ENCODE results near the gene CD9.
"Not testable (repeated sequence)": the region's sequence is repeated elsewhere in the genome, so short reads cannot be mapped to it uniquely, and the experiment has no call there.

The CD9 gene

DNA sequence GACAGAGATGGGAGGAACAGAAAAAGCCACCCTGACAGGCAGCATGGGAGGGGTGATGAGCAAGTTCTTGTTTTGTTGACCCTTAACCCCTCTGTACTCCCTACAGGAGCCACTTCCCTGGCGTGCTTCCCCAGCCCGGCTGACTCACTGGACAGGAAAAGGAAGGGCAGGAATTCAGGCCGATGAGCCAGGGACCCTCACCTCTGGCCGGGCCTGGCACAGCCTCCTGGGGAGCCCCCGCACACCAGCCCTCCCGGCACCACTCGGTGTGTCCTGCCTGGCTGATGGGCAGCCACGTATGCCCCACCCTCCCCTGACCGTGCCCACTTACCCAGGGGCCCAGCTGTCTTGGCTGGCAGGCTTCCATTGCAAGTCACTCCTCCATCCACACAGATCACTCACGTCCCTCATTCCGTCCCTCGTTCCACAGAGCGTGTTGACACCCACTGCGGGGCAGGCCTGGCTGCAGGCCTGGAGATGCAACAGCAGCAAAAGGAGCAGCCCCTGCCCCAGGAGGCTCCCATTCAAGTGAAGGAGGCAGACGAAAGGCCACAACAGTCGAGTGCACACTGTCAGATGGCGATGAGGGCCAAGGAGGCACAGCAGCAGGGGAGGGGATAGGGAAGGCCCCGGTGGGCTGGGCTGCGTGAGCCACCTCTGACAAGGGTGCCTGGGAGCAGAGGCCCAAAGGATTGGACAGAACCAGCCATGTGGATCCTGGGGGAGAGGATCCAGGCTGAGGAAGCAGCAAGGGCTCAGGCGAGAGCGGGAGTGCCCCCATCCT lies 19.7 kb upstream of the CD9 start:
- no peak for DNase-seq (ENCODE audit: low read depth)

DNA sequence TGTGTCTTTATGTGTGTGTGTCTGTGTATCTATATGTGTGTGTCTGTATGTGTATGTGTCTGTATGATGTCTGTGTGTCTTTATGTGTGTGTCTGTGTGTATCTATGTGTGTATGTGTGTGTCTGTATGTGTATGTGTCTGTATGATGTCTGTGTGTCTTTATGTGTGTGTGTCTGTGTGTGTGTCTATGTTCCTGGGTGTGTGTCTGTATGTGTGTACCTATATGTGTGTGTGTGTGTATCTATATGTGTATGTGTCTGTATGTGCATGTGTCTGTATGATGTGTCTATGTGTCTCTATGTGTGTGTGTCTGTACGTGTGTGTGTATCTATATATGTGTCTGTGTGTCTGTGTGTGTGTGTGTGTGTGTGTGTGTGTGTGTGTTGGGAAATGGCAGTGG lies 19.0 kb upstream of the CD9 start:
- DNase-seq (ENCODE audit: low read depth): no peak

DNA sequence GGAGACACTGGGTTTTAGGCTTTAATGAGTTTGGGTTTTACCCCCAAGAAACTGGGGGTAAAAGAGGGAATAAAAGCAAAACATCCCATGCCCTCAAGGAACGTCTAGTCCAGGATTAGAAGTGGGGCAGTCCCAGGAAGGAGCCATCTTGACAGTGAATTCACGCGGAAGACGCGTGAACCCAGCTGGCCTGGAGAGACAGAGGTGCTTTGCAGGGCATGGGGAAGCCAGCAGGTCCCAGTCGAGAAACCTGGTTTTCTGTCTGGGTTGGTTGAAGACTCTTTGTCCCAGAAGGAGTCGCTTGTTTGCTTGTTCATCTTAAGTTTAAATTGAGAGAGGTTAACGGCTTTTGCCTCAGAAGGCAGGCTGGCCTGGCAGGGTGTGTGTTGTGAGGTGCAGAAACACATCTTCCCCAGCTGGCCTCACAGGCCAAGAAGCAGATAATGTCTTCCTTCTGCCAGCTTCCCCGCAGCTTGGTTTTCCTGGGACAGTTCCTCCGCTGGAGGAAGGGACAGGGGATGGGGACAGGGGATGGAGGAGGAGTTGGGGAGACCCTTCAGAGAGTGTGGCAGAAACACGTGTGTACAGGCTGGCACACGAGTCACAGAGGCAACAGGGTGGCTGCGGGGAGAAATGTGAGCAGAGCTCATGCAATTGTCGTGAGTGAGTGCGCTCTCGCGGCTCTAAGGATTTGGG lies 18.5 kb upstream of the CD9 start:
- DNase-seq (ENCODE audit: low read depth): no peak

DNA sequence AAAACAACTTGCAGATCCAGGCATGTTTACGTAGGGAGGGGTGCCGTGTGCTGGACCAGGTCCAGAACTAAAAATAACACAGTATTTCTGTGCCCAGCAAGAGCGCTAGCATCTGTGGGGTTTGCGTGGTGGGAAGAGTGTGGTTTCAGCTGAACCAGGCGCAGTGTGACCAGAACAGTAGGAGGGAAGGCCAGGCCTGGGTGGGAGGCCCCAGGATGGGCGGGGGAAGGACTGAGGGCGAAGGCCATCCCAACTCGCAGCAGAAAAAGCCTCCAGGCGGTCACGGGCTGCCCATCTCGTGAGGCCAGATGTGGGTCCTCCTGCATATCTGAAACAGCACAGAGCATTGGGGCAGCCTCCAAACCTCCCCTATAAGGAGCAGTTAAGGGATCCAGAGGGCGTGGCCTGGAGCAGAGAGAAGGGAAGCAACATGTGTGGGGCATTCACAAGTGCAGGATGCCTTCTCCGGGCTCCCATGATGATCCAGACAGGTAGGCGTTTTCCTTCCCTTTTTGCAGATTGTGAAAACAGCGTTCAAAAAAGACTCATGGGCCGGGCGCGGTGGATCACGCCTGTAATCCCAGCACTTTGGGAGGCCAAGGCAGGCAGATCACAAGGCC lies 17.8 kb upstream of the CD9 start:
- no peak for DNase-seq (ENCODE audit: low read depth)

DNA sequence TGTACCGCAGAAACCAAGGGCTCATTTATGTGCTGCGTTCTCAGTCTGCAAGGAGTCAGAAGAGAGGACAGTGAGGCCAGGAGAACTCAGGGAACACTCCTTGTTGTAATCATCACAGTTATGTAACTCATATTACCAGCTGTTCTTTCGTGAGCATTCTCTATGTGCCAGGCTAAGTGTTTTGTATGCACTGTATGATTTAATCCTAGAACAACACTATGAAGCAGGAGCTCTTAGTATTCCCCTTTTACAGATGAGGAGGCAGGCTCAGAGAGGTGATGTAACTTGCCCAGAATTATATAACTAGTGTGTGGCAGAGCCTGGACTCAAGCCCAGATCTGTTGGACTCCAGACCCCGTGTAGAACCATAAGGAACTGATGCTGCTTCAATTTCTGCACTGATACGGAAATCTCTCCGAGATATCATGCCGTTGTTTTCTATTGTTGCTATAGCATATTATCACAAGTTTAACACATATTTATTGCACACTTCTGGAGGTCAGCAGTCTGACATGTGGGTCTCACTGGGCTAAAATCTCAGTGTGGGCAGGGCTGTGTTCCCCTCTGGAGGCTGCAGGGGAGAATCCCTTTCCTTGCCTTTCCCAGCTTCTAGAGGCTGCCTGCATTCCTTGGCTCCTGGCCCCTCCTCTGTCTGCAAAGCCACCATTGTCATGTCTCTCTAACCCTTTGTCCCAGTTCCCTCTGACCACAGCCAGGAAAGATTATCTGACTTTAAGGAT lies 16.3 kb upstream of the CD9 start:
- DNase-seq (ENCODE audit: low read depth): no peak

DNA sequence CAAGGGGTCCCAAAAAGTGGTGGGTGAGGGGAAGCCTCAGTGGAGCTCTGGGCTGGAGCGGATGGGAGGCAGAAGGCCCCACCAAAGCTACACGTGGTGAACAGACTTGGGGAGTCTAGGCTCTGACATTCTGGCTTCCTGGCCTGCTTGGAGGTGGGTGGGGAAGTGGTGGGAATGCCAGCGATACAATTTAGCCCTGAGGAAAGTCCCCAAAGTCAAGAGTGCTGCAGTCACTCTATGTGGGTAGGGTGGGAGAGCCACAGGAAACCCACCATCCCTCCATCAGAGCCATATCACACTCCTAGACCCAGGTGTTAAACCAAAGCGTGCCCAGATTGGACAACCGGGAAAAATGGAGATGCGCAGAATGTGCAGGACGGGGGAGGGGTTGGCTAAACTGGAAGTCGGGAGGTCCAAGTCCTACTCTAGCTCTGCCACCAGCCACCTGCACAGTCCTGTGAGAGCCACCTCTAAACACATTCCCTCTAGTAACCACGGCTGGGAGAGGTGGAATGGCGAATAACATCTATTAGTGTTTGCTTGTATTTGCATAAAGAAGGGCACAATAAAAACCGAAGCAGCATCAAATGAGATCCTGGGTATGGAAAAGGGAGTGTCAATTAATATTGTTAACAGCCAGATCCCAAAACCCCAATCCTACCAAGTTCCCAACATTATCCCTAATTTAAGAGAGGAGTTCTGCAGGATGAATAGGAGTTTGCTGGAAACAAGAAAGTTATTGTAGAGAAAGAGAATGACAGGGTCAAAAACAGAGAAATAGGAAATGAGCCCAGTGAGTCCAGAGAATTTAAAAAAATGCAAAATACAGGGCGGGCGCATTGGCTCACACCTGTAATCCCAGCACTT lies 14.0 kb upstream of the CD9 start:
- no peak for DNase-seq (ENCODE audit: low read depth)

DNA sequence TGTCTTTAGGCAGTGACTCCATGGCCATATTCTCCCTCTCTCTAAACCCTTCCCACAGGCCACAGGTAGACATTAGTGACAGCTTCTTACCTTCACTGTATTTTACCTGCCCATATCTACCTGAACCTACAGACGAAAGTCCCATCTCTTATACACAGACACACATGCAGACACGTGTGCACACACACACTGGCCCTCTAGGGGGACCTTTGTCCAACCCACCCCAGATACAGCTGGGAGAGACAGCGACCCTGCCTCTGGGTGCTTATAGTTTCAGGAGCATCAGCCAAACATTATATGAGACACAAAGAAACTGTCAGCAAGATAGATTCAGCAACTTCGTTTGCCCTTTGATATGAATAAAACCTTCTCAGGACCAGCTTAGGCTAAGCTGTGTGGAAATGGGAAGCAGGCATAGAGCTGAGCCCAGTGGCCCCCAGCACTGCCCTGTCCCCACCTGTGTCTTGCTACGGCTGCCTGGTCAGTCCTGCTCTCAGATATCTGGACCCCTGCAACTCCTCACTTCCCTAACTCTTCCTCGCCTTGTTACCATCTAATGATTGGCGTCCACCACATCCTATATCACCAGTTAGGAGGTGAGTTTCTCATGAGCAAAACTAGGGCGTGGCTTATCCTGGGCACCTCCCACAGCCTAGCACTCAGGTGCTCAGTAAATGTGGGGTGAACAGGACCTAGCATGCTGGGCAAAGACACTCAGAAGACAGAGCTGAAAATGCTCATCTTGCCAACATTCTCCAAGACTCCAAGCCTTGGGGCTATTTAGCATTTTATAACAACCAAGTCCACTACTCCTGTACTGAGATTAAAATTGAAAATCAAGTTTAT lies 12.0 kb upstream of the CD9 start:
- no peak for DNase-seq (ENCODE audit: low read depth)

DNA sequence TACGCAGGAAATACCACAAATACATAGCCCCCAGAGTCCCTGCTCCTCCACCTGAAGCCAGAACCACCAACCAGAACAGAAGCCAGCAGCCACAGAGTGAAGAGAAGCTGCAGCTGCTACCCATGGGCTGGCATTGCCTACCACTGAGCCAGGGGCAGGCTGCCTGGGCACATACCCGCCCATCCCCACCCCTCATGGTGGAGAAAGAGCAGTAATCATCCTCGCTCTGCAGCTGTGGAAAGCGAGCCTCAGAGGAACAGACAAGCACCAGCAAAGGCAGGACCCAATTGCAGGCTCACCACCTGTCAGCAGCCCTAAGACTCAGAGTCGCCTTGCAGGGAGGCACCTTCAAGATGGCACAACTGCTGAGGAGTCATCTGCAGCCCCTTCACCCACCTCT lies 11.2 kb upstream of the CD9 start:
- no peak for DNase-seq (ENCODE audit: low read depth)

DNA sequence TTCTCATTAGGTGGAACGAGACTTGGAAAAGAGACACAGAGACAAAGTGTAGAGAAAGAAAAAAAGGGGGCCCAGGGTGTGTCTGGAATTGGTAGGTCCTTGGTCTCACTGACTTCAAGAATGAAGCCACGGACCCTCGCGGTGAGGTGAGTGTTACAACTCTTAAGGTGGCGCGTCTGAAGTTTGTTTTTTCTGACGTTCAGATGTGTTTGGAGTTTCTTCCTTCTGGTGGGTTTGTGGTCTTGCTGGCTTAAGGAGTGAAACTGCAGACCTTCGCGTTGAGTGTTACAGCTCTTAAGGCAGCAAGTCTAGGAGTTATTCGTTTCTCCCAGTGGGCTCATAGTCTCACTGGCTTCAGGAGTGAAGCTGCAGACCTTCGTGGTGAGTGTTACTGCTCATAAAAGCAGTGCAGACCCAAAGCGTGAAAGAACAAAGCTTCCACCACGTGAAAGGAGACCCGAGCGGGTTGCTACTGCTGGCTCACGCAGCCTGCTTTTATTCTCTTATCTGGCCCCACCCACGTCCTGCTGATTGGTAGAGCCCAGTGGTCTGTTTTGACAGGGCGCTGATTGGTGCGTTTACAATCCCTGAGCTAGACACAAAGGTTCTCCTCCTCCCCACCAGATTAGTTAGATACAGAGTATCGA lies 10.1 kb upstream of the CD9 start:
- DNase-seq (ENCODE audit: low read depth): not testable (repeated sequence)

DNA sequence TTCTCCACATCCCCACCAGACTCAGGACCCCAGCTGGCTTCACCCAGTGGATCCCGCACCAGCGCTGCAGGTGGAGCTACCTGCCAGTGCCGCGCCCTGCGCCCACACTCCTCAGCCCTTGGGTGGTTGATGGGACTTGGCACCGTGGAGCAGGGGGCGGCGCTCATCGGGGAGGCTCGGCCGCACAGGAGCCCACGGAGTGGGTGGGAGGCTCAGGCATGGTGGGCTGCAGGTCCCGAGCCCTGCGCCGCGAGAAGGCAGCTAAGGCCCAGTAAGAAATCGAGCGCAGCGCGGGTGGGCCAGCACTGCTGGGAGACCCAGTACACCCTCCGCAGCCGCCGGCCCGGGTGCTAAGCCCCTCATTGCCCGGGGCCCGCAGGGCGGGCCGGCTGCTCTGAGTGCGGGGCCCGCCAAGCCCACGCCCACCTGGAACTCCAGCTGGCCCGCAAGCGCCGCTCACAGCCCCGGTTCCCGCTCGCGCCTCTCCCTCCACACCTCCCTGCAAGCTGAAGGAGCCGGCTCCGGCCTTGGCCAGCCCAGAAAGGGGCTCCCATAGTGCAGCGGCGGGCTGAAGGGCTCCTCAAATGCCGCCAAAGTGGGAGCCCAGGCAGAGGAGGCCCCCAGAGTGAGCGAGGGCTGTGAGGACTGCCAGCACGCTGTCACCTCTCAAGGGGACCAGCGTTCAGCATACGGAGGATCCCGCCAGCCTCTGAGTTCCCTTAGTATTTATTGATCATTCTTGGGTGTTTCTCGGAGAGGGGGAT lies 9.3 kb upstream of the CD9 start:
- not testable (repeated sequence) for DNase-seq (ENCODE audit: low read depth)

DNA sequence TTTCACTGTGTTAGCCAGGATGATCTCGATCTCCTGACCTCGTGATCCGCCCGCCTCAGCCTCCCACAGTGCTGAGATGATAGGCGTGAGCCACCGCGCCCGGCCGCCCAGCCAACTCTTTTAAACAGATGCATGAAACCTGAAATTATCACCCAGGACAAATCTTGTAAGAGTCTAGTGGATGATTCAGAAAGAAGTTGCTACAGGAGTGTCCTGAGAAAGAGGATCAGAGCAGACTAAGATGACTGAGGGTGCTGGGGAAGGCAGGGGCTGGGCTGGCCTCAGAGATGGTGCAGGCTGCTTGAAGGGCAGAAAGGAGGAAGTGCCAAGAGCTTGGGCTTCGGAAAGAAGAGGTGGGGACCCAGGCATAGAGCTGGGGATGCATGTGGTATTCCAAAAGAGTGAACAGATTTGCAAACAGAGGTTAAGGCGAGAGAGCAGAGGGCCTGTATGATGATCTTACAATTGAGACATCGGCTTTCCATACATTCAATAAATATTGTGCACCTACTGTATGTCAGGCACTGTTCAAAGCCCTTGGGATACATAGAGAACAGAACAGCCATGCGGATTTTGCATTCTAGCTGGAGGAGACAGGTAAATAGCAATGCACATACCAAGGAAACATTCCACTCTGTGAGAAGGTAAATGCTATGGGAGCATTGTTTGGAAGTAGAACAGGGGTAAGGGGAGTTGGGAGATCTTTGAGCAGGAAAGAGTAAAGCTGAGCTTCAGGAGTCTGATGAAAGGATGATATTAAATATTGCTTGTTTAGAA lies 7.4 kb upstream of the CD9 start:
- no peak for DNase-seq (ENCODE audit: low read depth)

DNA sequence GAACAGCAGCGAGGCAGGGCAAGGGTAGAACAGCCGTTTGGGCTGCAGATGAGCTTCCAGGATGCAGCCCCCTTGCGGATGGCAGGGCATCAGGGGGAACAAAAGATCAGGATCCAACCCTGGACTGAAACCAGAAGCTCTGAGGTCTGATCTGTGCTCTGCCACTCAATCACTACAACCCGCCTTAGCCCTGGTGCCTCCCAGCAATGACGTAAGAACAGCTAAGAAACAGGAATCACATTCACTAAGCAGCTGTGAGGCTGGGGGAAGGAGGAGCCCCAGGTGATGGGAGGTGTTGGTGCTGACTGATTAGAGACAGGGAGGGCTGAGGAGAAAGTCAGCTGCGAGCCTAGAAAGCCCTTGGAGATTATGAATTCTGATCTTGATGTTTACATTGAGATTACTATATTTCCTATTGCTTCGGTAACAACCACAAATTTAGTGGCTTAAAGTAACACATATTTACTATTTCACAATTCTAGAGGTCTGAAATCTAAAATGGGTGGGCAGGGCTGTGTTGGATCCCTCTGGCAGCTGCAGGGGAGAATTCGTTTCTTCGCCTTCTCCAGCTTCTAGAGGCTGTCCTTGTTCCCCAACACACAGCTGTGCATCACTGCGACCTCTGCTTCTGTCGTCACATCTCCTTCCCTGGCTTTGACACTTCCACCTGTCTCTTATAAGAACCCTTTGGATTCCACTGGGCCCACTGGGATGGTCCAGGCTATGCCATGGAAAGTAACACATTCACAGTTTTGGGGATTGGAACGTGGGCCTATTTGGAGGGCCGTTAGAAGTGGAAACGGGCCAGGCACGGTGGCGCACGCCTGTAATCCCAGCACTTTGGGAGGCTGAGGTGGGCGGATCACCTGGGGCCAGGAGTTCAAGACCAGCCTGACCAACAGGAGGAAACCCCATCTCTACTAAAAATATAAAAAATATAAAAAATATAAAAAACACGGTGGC lies 6.1 kb upstream of the CD9 start:
- DNase-seq (ENCODE audit: low read depth): no peak

DNA sequence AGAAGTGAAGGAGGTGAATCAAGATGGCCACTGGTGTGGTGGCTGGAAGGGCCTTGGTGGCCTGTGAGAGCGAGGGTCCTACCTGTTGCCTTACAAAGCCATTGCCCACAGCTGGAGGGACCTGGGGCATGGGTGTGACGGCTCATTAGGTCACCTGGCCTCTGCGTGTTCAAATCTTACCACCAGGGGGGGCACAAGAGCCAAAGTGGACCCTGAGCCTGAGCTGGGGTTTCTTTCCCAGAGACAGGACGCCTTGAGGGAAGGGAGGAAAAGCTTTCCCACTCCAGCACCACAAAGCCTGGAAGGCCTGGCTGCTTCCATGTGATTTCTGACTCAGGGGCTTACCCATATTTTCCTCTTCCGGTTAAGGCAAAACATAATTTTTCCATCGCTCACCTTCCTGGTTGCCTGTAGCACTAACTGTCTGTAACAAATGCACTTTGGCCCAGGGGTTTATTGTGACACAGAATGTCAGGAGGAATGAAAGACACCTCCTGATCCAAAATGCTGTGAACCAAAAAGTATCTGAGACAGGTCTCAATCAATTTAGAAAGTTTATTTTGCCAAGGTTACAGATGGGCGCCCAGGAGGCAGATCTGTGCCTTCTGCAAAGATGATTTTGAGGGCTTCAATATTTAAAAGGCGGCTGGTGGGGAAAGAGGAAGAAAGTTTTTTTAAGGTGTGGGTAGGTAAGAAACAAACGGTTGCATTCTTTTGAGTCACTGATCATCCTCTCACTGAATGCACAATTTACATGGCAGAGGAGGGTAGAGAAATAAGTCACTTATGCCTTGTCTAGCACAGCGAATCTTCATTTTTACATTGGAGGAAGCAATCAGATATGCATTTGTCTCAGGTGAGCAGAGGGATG lies 4.3 kb upstream of the CD9 start:
- DNase-seq (ENCODE audit: low read depth): peak; percentile 59

DNA sequence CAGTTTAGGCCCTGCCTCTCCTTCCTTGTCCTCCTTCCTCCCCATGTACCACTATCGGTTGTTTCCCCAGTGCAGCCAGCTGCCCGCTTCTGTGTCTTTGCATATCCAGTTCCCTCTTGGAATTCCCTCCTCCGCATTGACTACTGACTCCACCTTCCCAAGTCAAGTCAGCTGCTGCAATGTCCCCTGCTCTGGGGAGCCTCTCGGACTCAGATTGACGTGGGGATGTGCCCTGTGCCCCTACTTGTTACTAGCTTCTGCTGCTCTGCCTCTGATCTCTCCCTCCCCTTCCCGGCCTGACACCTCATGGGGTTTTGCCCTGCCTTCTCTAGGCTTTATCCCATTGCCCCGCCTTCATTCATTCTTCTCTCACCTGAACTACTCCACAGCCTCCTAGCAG lies 2.1 kb upstream of the CD9 start:
- DNase-seq (ENCODE audit: low read depth): no peak

DNA sequence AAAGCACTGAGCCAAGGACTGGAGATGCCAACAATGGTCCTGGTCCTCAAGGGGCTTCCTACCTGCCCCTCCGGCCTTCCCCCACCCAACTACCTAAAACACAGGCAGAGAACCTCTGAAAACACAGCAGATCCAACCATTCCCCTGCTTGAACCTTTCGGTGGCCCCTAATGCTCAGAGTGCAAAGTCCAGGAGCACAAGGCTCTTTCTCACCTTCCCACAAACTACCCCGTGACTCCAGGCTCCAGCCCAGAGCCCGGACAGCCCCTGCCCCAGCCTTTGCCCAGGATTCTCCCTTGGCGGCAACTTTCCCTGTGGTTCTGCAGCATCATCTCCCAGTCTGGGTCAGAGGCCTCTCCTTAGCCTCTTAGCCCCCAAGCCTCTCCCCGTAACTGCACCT lies 1.6 kb upstream of the CD9 start:
- DNase-seq (ENCODE audit: low read depth): no peak

DNA sequence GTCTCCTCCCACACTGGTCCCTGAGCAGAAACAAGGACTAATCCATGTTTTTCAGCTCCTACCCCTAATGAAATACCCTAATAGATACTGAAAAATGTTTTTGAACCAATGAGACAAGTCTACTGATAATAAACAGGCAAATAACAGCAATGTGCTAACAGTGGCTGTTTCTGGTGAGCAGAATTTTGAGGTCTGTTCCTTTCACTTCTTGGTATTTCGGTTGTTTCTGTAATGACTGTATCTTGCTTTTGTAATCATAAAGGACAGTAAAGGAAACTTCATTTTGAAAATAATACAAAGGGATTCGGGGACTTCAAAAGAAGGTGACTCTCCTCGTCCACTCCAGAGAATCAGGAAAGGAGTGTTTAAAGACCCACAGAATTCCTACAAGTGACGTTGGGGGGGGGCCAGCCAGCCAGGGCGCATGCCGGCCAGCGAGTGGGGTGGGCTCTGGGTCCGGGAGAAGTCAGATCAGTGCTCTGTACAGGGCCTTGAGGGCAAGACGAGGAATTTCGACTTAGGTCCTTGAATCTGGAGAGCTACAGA lies 1.1 kb upstream of the CD9 start:
- no peak for DNase-seq (ENCODE audit: low read depth)
